Epithelial cell of esophagus (primary cell): Measurements from ENCODE around the gene COPZ2.

Source experiments
- DNase-seq: peaks from one replicate; pipeline ENCODE4 v3.0.0; 2010; ENCODE audit warnings: low read depth
- H3K4me3 ChIP-seq: 2 replicates; pipeline ENCODE4 v1.5.1; 2011; ENCODE audit warnings: mild to moderate bottlenecking, low read length, control low read depth
- TF ChIP-seq, protein P1 (sequence below): IDR thresholded peaks from 2 replicates; pipeline ENCODE4 v1.5.1; 2011; ENCODE audit warnings: low read depth, mild to moderate bottlenecking, low read length, control low read depth, inconsistent platforms; ENCODE audit not compliant: insufficient read depth; ENCODE audit errors: missing control alignments

COPZ2 gene

DNA sequence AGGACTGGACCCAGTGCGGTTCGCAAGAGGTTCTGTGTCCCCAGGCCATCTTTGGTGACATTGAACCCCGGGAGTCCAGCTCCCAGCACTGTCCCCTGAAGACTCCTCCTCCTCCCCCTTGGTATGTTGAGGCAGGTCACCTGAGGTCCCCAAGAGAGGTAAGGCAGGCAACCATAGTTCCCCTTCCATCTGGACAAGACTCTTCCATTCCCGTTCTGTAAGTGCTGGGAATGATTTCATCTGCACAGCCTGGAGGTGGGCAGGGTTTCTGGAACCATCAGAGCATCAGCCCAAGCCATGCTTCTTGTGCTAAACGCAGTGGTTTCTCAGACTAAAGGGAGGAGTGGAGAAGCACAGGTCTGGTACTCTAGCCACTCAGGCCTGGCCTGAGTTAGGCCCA lies 24.9 kb downstream of the COPZ2 start:
- no peak for DNase-seq
- no peak overlapping the region for H3K4me3 ChIP-seq
- TF ChIP-seq, protein P1, sequence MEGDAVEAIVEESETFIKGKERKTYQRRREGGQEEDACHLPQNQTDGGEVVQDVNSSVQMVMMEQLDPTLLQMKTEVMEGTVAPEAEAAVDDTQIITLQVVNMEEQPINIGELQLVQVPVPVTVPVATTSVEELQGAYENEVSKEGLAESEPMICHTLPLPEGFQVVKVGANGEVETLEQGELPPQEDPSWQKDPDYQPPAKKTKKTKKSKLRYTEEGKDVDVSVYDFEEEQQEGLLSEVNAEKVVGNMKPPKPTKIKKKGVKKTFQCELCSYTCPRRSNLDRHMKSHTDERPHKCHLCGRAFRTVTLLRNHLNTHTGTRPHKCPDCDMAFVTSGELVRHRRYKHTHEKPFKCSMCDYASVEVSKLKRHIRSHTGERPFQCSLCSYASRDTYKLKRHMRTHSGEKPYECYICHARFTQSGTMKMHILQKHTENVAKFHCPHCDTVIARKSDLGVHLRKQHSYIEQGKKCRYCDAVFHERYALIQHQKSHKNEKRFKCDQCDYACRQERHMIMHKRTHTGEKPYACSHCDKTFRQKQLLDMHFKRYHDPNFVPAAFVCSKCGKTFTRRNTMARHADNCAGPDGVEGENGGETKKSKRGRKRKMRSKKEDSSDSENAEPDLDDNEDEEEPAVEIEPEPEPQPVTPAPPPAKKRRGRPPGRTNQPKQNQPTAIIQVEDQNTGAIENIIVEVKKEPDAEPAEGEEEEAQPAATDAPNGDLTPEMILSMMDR: no peak

- TF ChIP-seq, protein P1: no peak
- peak overlapping the region; percentile 33 for H3K4me3 ChIP-seq
- no peak for DNase-seq
These were observed 25.5 kb downstream of the COPZ2 start for GRCh38 chr17:48012151-48012520.

- DNase-seq: peak; percentile 41
- TF ChIP-seq, protein P1: peak; percentile 77
- H3K4me3 ChIP-seq: peak overlapping the region; percentile 33
These were observed 26.0 kb downstream of the COPZ2 start for GRCh38 chr17:48011405-48012150.

- TF ChIP-seq, protein P1: no peak
- no peak overlapping the region for H3K4me3 ChIP-seq
- DNase-seq: no peak
These were observed 27.4 kb downstream of the COPZ2 start for GRCh38 chr17:48010193-48010592.

DNA sequence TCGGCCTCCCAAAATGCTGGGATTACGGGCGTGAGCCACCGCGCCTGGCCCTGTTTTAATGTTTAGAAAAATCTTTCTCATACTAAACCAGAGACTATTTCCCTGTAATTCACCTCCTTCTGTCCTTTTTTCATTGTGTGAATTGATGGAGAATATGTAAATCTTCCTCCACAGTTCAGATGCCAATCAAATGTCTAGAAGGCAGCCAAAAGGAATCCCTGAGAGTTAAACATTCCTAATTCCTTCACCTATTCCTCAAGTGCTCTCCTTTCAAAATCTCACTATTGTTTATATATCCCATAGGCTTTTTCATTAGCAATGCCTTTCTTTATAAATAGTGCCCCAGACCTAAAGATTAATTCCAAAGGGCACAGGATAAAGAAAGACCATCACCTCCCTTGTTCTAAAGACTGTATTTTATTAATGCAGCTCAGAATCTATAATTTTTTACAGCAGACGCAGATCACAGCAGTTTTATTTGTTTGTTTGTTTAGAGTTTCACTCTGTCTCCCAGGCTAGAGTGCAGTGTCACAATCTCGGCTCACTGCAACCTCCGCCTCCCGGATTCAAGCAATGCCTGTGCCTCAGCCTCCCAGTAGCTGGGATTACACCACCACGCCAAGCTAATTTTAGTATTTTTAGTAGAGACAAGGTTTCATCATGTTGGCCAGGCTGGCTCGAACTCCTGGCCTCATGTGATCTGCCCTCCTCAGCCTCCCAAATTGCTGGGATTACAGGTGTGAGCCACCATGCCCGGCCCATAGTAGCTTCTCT lies 30.5 kb downstream of the COPZ2 start:
- no peak for DNase-seq
- TF ChIP-seq, protein P1: no peak
- no peak overlapping the region for H3K4me3 ChIP-seq

DNA sequence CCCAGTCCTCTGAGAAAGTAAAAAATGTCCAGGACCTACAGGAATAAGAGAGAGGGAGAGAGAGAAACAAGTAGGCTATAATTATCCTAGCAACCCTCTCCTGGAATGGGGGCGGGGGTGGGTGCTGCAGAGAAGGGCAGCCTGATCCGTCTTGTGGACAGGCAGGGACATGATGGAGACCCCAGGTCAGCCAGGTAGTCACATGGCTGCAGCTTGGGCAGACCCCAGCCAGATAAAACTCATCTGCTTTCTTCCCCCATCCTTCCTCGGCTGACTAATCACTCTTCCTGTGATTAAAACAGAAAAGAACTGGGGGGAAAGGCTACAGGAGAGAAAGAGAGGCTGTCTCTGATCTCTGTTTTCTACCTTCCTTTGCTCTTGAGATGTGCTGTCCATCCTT lies 32.6 kb downstream of the COPZ2 start:
- TF ChIP-seq, protein P1: no peak
- DNase-seq: no peak

More for the DNA sequence above, 32.6 kb downstream of the COPZ2 start:
- H3K4me3 ChIP-seq: no peak overlapping the region
